ENCODE data around the gene GIGYF2.

The GIGYF2 gene

DNA sequence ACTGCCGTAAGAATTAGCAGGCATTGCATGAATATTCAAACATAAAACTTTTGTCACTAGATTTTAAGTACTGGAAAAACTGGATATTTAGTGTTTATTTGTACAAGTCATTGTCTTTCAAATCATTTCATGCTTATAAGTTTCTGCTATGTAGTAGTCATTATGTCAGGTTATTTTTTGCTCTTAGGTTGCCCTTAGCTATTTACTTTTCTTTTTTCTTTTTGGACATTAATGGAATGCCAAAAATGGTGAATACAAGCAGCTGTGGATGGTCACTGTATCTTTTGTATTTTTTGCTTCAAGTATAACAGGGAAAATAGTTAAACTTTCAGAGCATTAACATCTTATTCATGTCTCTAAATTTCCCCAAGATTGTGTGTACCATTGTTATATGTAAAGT, 97.8 kb downstream of the GIGYF2 start:
- ChIA-PET POLR2A (no interaction called here), CTCF (interaction anchor here (0.7 to 0.9 kb wide), 2 partner anchors 10 to 14 kb away, joined by 3 read pairs; no protein-coding TSS in a partner anchor)
- DNase-seq (ENCODE audit: low read depth, low spot score) = no peak
- no peak overlapping the region for H3K4me3 ChIP-seq (ENCODE audit: low read depth, low read length)
- no peak for TF ChIP-seq CTCF (IDR thresholded peaks at IDR 0.05; ENCODE audit: insufficient read depth, low read length, missing control alignments)

GRCh38 chr2:232795920-232796319, 98.8 kb downstream of the GIGYF2 start:
- TF ChIP-seq CTCF (IDR thresholded peaks at IDR 0.05; ENCODE audit: insufficient read depth, low read length, missing control alignments) = no peak
- ChIA-PET POLR2A (no interaction called here), CTCF (interaction anchor here (0.7 kb wide), 1 partner anchor 13 kb away, joined by 3 read pairs; no protein-coding TSS in a partner anchor)
- no peak overlapping the region for H3K4me3 ChIP-seq (ENCODE audit: low read depth, low read length)
- DNase-seq (ENCODE audit: low read depth, low spot score) = no peak

GRCh38 chr2:232798187-232798586, 101.1 kb downstream of the GIGYF2 start:
- no peak overlapping the region for H3K4me3 ChIP-seq (ENCODE audit: low read depth, low read length)
- ChIA-PET POLR2A (no interaction called here), CTCF (interaction anchor here (1.1 to 1.6 kb wide), 2 partner anchors 11 to 256 kb away, joined by 3 to 4 read pairs; no protein-coding TSS in a partner anchor)
- no peak for DNase-seq (ENCODE audit: low read depth, low spot score)
- no peak for TF ChIP-seq CTCF (IDR thresholded peaks at IDR 0.05; ENCODE audit: insufficient read depth, low read length, missing control alignments)

GRCh38 chr2:232800166-232800565, 103.0 kb downstream of the GIGYF2 start:
- POLR2A ChIA-PET = no interaction called here
- CTCF ChIA-PET = no interaction called here

GRCh38 chr2:232802091-232802490, 105.0 kb downstream of the GIGYF2 start:
- TF ChIP-seq CTCF (IDR thresholded peaks at IDR 0.05; ENCODE audit: insufficient read depth, low read length, missing control alignments) = no peak
- no peak overlapping the region for H3K4me3 ChIP-seq (ENCODE audit: low read depth, low read length)
- ChIA-PET POLR2A (no interaction called here), CTCF (no interaction called here)
- DNase-seq (ENCODE audit: low read depth, low spot score) = no peak

More at GRCh38 chr2:232800166-232800565, 103.0 kb downstream of the GIGYF2 start:
- DNase-seq (ENCODE audit: low read depth, low spot score) = no peak
- H3K4me3 ChIP-seq (ENCODE audit: low read depth, low read length) = no peak overlapping the region
- no peak for TF ChIP-seq CTCF (IDR thresholded peaks at IDR 0.05; ENCODE audit: insufficient read depth, low read length, missing control alignments)

DNA sequence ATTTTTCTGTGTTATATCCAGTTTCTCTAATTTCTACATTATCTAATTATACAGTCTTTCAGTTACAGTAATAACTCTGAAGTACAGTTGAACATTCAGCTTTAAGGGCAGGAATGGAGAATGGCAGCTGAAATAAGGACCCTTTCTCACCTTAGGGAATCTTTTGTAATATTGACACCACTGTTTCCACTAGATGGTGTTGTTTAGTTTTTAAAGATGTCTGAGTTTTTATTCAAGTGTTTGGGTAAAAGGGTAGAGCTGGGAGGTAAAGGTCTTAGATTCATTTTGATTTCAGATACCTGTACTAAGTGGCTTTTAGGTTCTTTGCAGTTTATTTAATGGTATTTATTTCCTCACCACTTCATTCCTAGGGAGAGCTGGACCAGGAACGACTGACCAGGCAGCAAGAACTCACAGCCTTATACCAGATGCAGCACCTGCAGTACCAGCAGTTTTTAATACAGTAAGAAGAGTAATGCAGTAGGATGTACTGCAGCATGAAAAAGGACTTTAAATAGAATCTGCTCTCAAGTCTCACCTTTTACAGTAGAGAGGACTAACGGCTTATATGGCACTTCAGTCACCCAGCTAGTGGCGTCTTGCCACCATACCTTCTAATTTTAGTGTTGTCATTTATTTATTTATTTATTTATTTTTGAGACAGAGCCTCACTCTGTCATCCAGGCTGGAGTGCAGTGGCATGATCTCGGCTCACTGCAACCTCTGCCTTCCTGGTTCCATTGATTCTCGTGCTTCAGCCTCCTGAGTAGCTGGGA, 112.4 kb downstream of the GIGYF2 start:
- ChIA-PET CTCF (interaction anchor here (1.1 to 1.8 kb wide), 5 partner anchors 9 to 245 kb away, joined by 3 to 6 read pairs (median 4); no protein-coding TSS in a partner anchor), POLR2A (no interaction called here)
- no peak for DNase-seq (ENCODE audit: low read depth, low spot score)
- no peak overlapping the region for H3K4me3 ChIP-seq (ENCODE audit: low read depth, low read length)
- no peak for TF ChIP-seq CTCF (IDR thresholded peaks at IDR 0.05; ENCODE audit: insufficient read depth, low read length, missing control alignments)
